ENCODE data around the gene RABEP1. TPM values are rescaled to one million over a fixed set of nuclear protein-coding genes. Genes with fewer than 3 reads are reported as not detected.

Gene RABEP1
- total and polyA plus RNA-seq, 3 donors from 2014 or later = 23.2 to 47.4 (median 33.1) TPM

- no peak for DNase-seq
- Histone ChIP-seq H3K27me3 (no peaks in the 10 kb centered on the region), H3K4me3 (no peak overlapping the region), H3K36me3 (ENCODE audit: low read depth, missing control alignments) (no peaks in the 10 kb centered on the region), H3K27ac (no peak overlapping the region), H3K4me1 (peaks cover 15% of the 10 kb centered on the region), H3K9me3 (no peaks in the 10 kb centered on the region)
- TF ChIP-seq, protein P1, sequence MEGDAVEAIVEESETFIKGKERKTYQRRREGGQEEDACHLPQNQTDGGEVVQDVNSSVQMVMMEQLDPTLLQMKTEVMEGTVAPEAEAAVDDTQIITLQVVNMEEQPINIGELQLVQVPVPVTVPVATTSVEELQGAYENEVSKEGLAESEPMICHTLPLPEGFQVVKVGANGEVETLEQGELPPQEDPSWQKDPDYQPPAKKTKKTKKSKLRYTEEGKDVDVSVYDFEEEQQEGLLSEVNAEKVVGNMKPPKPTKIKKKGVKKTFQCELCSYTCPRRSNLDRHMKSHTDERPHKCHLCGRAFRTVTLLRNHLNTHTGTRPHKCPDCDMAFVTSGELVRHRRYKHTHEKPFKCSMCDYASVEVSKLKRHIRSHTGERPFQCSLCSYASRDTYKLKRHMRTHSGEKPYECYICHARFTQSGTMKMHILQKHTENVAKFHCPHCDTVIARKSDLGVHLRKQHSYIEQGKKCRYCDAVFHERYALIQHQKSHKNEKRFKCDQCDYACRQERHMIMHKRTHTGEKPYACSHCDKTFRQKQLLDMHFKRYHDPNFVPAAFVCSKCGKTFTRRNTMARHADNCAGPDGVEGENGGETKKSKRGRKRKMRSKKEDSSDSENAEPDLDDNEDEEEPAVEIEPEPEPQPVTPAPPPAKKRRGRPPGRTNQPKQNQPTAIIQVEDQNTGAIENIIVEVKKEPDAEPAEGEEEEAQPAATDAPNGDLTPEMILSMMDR (IDR thresholded peaks at IDR 0.05) = no peak
- TF ChIP-seq POLR2A (IDR thresholded peaks at IDR 0.05) = no peak
- 93 to 100% methylated on average over 3 of the region's 3 CpGs for WGBS, 2 donors
- intact Hi-C loops (cut with DNase I; ENCODE audit: low total_unique reads) = no loop called here
These were observed 4.8 kb downstream of the RABEP1 start for GRCh38 chr17:5286846-5287245.

DNA sequence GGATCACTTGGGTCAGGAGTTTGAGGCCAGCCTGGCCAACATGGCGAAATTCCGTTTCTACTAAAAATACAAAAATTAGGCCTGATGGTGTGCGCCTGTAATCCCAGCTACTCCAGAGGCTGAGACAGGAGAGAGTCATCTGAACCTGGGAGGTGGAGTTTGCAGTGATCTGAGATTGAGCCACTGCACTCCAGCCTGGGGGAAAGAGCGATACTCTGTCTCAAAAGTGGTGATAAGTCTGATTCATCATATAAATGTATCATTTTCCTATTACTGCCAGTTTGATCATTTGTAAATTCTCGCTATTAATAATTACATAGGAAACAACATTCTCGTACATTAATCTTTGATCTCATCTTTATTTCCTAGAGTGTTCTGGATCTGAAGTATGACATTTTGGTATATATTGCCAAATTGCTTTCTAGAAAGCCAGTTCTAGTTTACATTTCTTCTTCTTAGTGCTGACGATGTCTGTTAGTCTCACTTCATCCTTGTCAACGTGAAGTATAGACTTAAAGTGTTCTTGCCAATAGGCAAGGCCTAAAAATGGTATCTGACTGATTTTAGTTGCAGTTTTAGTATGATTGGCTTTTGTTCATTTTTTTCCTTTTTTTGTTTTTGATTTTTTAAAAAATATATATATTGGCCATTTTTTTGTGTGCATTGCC lies 9.7 kb downstream of the RABEP1 start:
- no peaks in the 10 kb centered on the region for H3K9me3 ChIP-seq
- H3K27me3 ChIP-seq = no peaks in the 10 kb centered on the region
- no peak overlapping the region for H3K4me3 ChIP-seq
- H3K36me3 ChIP-seq (ENCODE audit: low read depth, missing control alignments) = no peaks in the 10 kb centered on the region
- no peaks in the 10 kb centered on the region for H3K4me1 ChIP-seq
- H3K27ac ChIP-seq = no peak overlapping the region
- TF ChIP-seq, protein P1 (IDR thresholded peaks at IDR 0.05) = no peak
- TF ChIP-seq POLR2A (IDR thresholded peaks at IDR 0.05) = no peak
- 74 to 90% methylated on average over 8 of the region's 8 CpGs for WGBS, 2 donors
- peak; percentile 52 for DNase-seq
- intact Hi-C loops (cut with DNase I; ENCODE audit: low total_unique reads) = no loop called here

DNA sequence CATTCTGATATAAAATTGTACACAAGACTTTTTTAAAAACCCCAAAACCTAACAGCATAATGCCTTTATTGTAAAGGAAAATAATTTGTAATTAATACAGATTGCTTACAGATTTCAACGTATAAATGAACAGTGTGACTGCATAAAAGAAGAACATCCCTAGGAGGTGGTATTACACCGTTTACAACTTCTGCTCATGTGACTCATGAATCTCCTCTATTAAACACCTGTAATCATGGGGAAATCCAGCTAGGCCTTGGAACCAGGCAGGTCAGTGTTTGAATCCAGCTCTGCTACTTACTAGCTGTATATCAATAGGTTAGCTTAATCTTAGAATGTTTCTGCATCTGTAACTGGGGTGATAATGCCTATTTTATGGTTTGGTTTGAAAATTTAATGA lies 15.2 kb downstream of the RABEP1 start:
- no peak for DNase-seq
- intact Hi-C loops (cut with DNase I; ENCODE audit: low total_unique reads) = no loop called here
- H3K27ac ChIP-seq = no peak overlapping the region

GRCh38 chr17:5299383-5299782 lies 17.3 kb downstream of the RABEP1 start:
- Histone ChIP-seq H3K36me3 (ENCODE audit: low read depth, missing control alignments) (no peaks in the 10 kb centered on the region), H3K27ac (no peak overlapping the region), H3K4me3 (no peak overlapping the region), H3K27me3 (no peaks in the 10 kb centered on the region), H3K4me1 (no peaks in the 10 kb centered on the region), H3K9me3 (no peaks in the 10 kb centered on the region)
- TF ChIP-seq, protein P1 (IDR thresholded peaks at IDR 0.05) = no peak
- no peak for TF ChIP-seq POLR2A (IDR thresholded peaks at IDR 0.05)
- intact Hi-C loops (cut with DNase I; ENCODE audit: low total_unique reads) = no loop called here
- 56 to 62% methylated on average over 4 of the region's 4 CpGs for WGBS, 2 donors
- DNase-seq = no peak

More for the DNA sequence above, 15.2 kb downstream of the RABEP1 start:
- no peaks in the 10 kb centered on the region for H3K36me3 ChIP-seq (ENCODE audit: low read depth, missing control alignments)
- TF ChIP-seq, protein P1 (IDR thresholded peaks at IDR 0.05) = no peak
- TF ChIP-seq POLR2A (IDR thresholded peaks at IDR 0.05) = no peak
- 59 to 69% methylated on average over 2 of the region's 2 CpGs for WGBS, 2 donors
- H3K27me3 ChIP-seq = no peaks in the 10 kb centered on the region
- H3K4me1 ChIP-seq = no peaks in the 10 kb centered on the region
- no peak overlapping the region for H3K4me3 ChIP-seq
- H3K9me3 ChIP-seq = no peaks in the 10 kb centered on the region

DNA sequence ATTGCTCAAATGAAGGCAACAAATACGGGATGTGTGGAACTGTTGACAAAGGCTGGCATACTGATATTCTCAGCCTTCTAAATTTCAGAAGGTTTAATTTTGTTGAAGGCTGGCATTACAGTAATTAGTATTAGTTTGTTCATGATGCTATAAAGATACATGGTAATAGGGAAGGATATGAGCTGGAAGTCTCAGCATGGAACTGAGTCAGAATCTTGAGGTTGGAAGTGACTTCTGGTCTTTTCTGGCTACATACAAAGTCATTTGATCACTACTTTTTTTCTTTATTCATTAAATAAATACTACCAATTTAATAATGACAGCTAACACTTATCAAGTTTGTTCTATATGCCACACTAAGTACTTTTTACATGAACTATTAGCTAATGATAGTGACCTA lies 22.6 kb downstream of the RABEP1 start:
- 94% methylated on average over 1 of the region's 1 CpG for WGBS, 2 donors
- H3K4me1 ChIP-seq = no peaks in the 10 kb centered on the region
- intact Hi-C loops (cut with DNase I; ENCODE audit: low total_unique reads) = no loop called here
- no peak for DNase-seq
- no peak overlapping the region for H3K4me3 ChIP-seq
- no peak overlapping the region for H3K27ac ChIP-seq
- TF ChIP-seq, protein P1 (IDR thresholded peaks at IDR 0.05) = no peak
- TF ChIP-seq POLR2A (IDR thresholded peaks at IDR 0.05) = no peak
- H3K27me3 ChIP-seq = no peaks in the 10 kb centered on the region
- H3K36me3 ChIP-seq (ENCODE audit: low read depth, missing control alignments) = no peaks in the 10 kb centered on the region
- H3K9me3 ChIP-seq = no peaks in the 10 kb centered on the region

Data from testis (tissue), 3 donors.